Right hindlimb (tissue), 1 donor: ENCODE measurements around the gene OFD1.
A peak's percentile ranks its signal among the peaks of the same experiment; 100 is the strongest.
"Not testable (repeated sequence)": the region's sequence is repeated elsewhere in the genome, so short reads cannot be mapped to it uniquely, and the experiment has no call there.

ENCODE experiments used
- DNase-seq: peaks from one replicate; pipeline ENCODE4 v3.0.0-alpha.2; 2018

The OFD1 gene

DNA sequence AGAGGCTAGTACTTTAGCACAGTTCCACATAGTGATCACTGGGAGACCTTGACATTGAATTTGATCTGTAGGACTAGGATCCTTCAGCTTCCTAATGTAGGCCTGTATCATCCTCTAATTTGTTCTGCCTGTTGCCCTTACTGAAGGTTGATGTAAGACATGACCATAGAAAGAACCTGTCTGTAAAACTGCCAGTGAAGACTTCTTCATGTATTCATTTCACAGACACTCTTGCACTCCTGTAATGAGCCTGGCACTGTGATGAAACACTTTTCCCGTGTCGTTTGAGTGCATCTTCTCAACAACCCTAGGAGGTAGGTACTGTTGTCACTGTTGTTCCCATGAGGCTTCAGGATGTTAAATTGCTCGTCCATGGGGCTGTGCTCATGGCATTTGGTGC, 31.0 kb upstream of the OFD1 start:
- DNase-seq: no peak

DNA sequence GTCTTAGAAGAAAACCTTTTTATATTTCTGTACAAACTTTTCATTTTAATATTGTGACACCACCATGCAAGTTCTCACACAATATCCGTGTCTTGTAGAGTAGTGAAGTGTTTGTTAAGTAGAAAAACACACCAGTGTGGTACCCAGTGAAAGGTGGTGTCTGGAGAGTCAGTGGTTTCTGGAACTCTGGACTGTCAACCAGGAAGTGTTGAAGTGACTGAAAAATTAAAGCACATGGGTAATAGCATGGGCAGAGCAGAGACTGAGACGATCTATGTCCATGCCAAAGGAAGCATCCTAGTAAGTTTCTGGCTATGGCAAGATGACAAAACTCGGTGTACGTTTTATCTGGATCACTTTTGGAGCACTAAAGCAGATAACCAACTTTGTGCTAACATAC, 23.4 kb upstream of the OFD1 start:
- DNase-seq: no peak

DNA sequence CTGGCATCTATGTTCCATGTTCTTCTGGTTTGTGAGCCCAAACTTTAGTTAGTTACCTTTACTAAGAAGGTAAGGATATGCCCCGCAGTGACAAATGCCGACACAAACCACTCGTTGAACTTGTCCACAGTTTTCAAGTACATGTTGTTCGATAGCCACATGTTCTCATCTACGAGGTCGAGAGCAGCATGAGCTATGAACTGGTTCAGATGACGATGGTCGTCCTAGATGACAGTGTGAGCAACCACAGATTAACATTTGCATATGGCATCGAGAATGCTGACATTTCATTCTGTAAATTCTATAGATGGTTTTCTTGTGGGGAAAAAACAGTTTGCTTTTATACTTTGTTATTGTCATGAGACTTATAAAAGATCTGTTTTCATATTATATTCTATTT, 18.1 kb upstream of the OFD1 start:
- DNase-seq: no peak

DNA sequence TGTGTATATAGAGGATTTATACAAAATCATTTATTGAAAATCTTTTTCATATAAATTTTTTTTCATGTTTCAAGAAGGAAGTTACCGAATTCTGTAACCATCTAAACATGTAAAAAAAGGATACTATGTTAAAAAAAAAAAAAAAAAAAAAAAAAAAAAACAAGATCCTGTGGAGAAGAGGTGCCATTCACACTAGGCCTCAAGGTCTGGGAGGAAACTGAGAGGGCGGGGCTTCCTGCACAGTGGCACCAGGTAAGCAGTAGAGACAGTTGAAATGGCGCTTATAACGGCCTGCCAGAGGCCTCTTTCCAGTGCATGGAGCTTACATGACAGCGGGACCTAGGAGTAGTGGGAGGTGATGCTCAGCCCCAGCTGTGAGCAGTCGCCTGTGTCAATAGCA, 17.6 kb upstream of the OFD1 start:
- DNase-seq: no peak

DNA sequence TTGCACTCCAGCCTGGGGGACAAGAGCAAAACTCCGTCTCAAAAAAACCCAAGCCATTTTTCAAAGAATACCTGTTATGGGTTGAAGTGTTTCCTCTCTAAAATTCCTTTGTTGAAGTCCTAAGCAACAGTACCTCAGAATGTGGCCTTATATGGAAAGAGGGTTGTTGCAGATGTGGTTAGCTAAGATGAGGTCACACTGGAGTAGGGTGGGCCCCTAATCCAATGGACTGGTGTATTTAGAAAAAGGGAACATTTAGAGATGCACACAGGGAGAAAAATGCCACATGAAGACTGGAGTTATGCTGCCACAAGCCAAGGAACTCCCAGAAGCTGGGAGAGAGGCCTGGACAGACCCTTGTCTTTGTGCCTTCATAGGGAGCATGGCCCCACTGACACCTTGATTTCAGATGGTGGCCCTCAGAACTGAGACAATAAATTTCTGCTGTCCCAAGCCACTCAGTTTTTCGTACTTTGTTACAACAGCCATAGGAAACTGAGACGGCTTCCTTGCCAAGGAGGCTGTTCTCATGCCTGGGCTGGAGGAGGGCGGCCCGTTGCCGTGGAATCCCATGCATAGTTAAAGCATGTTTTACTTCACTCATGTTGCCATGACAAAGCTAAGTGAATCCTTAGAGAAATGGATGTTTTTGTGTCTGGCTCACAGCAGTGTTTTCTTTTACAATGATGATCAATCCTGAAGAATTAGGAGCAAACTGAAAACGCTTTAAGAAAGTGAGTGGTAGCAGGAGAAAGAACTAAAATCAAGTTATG, 16.7 kb upstream of the OFD1 start:
- DNase-seq: peak; percentile 68

DNA sequence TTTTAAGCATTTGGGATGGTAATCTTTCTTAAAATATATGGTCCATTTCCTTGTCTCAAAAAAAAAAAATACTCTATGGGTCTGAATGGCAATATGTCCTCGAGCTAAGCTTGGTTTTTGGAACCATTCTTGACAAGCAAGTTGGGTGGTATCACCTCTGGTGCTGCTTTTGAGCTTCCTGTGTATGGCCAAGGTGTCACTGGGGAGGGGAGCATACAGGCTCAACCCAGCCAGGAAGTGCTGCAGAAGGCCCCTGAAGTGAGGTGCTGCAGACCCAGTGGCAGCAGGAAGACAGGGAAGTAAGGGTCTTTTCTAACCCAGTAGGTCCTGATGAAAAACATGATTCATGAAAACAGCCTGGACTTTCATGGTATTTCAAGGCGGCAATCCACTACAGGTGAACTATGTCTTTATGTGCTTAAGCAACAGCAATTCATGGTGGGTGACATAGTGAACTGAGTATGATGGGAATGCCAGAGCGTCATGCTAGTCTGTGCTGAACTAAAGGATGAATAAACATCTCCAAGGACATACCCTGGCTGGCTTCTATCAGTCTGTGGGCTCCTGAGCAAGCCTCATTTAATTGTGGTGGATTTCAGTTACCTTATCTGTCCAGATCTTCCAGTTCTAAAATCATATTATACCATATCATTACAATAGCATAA, 15.2 kb upstream of the OFD1 start:
- DNase-seq: no peak

DNA sequence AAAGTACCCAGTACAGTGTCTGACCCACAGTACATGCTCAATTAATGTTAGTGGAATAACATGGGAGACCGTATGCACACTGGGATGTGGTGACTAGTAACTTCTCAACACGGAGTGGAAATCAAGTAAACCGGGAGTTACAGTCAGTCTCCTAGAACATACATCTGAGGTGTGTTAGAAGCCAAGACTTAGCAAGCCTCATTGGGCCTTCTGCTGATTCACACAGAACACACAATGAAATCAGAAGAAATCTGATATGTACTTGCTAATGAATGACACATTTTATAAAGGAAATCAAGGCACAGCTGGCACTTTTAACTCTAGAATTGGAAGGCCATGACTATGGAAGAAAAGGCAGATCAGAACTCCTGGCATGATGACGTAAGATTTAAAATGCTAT, 13.2 kb upstream of the OFD1 start:
- no peak for DNase-seq

DNA sequence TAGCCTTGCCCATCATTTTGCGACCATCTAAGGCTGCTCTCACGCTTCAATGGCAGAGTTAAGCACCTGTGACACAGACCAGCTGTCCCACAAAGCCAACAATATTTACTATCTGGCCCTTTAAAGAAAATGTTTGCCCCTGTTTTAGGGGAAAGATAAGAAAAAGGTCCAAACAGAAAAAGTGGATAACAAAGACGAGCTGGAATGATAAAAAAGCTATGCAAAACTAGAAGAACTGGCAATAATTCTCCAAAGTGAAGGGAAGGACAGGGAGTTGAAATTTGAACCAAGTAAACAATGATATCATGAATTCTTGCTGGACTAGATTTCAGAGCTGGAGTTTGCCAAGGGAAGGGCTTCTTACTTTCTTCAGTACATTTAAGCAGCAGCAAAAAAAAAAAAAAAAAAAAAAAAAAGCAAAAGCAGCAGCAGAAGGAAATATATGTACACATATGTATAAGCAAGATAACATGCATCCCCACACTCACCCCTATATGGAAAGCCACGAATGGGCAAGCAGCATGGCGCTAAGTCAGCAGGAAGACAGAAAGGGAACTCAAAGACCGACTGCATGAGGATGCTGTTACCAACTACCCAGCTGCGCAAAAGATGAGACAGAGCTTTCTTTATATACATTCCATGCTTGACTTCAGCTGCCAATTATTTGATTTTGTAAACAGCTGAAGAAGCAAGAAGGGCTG, 12.6 kb upstream of the OFD1 start:
- DNase-seq: no peak

DNA sequence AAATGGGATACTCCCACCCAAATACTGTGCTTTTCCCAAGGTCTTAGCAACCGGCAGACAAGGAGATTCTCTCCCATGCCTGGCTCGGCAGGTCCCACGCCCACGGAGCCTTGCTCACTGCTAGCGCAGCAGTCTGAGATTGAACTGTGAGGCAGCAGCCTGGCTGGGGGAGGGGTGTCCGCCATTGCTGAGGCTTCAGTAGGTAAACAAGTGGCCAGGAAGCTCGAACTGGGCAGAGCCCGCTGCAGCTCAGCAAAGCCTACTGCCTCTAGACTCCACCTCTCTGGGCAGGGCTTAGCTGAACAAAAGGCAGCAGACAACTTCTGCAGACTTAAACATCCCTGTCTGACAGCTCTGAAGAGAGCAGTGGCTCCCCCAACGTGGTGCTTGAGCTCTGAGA, 9.7 kb upstream of the OFD1 start:
- DNase-seq: not testable (repeated sequence)

DNA sequence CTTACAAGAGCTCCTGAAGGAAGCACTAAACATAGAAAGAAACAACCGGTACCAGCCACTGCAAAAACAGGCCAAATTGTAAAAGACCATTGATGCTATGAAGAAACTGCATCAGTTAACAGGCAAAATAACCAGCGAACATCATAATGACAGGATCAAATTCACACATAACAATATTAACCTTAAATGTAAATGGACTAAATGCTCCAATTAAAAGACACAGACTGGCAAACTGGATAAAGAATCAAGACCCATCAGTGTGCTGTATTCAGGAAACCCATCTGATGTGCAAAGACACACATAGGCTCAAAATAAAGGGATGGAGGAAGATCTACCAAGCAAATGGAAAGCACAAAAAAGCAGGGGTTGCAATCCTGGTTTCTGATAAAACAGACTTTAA, 8.0 kb upstream of the OFD1 start:
- not testable (repeated sequence) for DNase-seq

DNA sequence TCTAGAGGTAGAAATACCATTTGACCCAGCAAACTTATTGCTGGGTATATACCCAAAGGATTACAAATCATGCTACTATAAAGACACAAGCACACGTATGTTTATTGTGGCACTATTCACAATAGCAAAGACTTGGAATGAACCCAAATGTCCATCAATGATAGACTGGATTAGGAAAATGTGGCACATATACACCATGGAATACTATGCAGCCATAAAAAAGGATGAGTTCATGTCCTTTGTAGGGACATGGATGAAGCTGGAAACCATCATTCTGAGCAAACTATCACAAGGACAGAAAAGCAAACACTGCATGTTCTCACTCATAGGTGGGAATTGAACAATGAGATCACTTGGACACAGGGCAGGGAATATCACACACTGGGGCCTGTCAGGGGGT, 4.0 kb upstream of the OFD1 start:
- DNase-seq: not testable (repeated sequence)

DNA sequence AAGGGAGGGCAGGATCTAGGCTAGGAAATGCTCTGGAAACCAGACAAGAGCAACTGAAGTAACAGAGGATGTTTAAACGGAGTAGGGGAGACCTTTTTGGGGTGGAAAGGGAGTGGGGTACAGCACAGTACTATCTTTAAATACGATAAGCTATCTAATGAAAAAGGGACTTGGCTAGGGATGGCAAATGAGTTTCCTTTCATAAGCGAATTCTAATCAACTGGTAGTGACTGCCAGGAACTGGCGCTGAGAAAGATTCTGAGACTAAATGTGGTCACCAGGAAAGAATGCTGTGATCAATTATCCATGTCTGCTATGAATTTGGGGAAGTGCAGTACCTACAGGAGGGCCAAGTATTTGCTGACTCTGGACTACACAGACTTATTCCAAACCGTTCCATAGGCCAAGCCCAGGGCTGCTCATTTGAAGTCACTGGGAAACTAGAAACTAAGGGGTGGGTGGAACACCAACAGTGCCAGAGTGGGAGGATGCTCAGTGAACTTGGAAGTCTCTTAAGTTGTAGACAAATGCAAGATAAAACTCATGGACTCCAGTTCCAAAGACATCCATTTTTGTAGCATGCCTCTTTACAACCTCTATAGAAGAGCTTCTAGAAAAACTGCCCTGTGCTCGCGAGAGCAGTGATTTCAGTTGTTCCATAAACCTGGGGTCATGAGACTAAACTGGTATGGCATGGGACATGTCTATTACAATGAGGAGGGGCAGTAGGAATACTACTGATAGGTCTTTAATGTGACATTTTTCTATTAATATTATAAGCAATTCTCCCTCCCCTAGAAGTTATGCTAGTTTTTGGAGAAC, 2.1 kb upstream of the OFD1 start:
- DNase-seq: peak; percentile 35

DNA sequence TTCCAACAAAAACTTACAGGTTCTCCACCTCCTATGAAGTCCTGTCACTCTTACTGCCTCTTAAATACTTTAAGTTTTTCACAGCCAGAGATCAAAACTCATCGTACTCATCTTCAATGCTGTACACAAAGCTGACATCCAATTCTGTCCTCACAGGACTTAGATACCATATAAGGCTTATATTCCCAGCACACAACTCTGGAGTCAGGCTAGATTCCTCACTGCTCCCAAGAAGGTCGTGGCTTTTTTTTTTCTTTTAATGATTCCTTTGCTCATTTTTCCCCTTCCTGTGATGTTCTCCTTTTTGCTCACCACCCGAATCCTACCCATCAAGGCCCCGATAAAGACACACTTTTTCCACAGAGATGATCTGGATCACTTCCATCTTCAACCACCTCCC, 1.0 kb upstream of the OFD1 start:
- no peak for DNase-seq

DNA sequence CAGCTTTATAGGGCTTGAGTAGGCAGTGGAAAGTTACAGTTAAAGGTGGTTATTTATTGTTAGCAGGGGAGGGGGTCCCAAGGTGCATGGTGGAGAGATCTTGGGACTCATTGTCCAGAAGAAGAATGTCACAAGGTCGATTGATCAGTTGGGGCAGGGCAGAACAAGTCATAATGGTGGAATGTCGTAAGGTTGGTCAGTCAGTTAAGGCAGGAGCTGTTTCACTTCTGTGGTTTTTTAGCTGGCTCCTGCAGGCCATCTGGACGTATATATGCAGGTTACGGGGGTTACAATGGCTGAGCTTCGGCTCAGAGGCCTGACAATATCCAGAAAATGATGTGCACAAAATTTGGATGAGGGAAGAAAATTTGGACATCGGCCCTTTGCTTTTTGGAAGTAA, 7.1 kb downstream of the OFD1 start:
- DNase-seq: no peak

DNA sequence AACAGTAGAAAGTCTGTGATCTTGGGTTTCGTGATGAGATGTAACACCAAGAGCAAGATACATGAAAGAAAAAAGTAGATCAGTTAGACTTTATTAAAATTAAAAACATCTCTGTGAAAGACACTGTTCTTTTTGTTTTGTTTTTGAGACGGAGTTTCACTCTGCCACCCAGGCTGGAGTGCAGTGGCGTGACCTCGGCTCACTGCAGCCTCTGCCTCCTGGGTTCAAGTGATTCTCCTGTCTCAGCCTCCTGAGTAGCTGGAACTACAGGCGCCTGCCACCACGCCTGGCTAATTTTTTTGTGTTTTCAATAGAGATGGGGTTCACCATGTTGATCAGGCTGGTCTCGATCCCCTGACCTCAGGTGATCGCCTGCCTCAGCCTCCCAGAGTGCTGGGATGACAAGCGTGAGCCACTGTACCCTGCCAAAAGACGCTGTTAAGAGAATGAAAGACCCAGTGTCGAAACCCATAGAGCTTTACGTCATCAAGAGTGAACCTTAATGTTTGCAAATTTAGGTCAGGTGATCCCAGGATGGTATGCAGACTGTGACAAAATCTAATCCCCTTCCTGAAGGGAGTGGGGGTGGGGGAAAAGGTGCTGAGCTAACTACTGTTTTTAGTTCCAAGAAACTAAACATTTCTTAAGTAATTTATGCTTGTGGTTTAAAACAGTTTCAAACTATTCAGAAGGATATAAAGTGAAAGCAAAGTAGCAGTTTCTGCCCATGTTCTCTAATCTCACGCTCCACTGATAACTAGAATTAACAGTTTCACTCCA, 8.0 kb downstream of the OFD1 start:
- no peak for DNase-seq

DNA sequence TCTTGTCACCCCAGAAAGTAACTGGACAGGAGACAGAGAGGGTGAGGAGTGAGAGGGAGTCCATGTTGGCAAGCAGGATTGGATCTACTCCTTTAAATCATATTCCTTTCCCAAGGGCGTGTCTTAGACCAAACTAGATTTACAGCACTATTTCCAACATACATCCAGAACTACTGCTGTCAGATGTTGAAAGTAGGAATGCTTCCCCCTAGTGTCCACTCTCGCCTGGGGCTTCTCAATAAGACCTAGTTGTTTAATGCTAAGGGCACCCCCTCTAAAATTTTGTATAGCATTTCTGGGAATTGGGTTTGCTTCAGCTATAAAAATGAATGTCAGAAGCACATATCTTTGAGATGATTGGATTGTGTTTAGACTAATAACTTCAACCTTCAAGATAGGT, 13.3 kb downstream of the OFD1 start:
- DNase-seq: no peak

DNA sequence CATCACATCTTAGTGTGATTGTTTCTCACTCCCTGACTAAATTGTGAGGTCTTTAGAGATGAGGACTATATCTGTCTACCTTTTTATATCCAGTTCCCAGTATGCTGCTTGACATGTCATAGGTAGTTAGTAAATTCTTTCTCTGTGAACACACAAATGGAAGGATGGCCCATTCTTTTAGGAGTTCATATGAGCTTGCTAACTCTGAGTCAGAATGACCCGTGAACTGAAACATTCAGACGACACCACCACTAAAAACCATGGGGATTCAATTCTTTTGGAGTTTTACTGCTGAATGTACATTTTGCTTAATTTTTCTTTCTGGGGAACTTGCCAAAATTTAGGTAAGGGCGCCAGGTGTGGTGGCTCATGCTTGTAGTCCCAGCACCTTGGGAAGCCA, 13.9 kb downstream of the OFD1 start:
- no peak for DNase-seq

DNA sequence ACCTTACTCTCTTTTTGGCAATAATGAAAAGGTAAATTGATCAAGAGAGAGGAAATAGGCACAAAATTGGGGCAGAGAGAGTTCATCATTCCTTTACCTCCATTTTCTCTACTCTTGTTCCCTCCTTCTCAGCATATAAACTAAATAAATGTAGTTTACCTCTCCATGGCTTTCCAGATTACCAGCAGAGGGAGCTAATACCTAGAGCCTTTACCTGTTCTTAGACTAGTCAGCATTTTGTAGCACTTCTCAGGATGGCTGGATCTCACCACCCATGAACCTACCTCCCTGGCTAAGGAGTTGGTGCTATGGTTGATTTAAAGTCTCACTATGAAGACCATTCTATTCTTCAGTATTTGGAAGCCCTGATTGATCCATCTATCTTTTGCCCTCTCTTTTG, 15.7 kb downstream of the OFD1 start:
- no peak for DNase-seq

DNA sequence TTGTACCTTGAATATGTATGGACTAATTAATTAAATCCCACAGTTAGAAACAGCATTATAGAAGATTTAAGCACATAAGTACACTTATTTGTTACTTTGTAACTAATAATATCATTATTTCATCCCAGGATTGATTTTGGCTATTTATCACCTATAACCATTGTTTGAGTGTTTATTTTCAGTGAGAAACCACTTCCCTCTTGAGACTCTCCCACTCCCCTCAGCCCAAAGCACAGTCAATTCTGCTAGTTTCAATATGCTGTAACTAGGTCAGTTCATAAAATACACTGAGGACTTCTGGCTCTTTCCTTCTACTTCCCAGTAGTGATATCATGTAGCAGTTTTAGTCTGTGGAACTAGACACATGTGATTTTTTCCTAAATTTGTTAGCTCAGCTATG, 16.3 kb downstream of the OFD1 start:
- no peak for DNase-seq

DNA sequence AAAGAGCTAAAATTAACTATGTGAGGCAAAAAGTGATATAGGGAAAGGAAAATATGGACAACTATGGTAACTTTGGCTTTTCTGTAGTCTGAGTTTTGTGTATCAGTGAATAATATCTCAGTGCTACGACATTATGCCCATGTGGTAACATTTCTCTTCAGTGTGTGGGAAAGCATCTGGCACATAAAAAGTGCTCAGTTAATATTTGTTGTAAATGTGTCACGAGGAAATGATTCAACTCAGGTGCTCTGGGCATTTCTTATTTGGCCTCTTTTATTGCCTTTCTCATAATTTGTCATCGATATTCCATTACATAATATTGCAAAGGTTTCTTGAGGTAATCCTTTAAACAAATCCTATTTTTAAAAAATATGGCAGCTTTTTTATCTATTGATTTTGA, 17.6 kb downstream of the OFD1 start:
- no peak for DNase-seq

DNA sequence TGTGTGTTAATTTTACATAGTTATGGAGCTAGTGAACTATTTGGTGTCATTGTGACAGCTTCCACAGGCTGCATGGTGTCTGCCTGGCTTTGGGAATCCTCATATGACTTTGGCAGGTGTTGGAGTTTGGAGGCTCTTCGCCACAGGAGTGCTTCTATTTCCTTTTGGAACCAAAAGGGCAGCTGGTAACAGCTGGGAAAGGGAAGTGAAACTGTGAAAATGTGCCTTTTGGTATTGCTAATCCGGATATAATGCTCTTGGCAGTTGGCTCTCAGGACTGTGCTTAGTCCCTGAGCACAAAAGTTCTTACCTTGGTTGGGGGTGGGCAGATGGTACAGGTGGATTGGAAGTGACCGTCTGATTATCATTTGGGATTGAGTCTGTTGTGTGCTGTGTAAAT, 18.1 kb downstream of the OFD1 start:
- no peak for DNase-seq

DNA sequence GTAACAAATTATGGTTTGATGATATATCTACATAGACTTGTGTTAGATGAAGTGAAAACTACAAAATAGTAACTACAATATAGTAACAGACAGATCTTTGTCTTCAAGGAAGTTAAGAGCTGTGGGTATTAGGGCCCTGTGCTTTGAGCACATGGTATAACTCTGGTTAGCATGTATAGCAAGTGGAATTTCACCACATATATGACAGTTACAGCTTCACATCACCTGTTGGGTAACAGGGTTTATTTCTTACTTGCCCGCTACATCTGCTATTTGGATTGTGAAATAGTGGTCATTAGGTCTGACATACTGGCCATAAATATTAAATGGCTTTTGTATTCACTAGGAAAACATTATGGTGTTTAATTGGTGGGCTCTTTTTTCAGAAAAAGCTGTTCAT, 20.2 kb downstream of the OFD1 start:
- DNase-seq: no peak

DNA sequence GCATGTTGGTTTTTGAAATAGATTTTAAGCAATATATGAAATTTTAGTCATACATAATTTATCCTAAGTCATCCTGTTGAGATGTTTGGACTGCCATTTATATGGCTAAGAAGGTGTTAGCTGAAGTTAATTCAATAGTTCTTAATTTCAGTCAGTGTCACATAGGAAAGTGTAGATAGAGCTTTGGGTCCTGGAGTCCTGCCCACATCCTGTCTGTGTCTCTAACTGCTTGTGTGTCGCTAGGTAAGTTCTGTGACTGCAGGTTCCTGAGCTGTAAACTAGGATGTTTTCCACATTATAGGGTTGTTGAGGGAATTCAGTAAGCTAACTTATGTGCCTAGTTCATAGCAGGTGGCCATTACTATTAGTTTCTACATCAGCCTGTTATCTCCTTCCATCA, 20.7 kb downstream of the OFD1 start:
- DNase-seq: no peak
